Left ventricle myocardium inferior (tissue), 1 donor: ENCODE results near the gene SH2D3A. TPM values are rescaled to one million over a fixed set of nuclear protein-coding genes. Genes with fewer than 3 reads are reported as not detected.

Source experiments
- DNase-seq: peaks from one replicate; pipeline ENCODE4 v3.0.0-alpha.2; 2020
- H3K27ac ChIP-seq: fragments of 200-600 bp; replicated peaks from 2 replicates; pipeline ENCODE4 v1.8.0; 2021
- H3K27me3 ChIP-seq: fragments of 200-600 bp; 2 replicates; pipeline ENCODE4 v1.8.0; 2021; ENCODE audit warnings: low read depth
- H3K36me3 ChIP-seq: fragments of 200-600 bp; 2 replicates; pipeline ENCODE4 v1.8.0; 2021
- H3K4me1 ChIP-seq: fragments of 200-600 bp; 2 replicates; pipeline ENCODE4 v1.8.0; 2021
- H3K4me3 ChIP-seq: fragments of 200-600 bp; 2 replicates; pipeline ENCODE4 v1.8.0; 2021; ENCODE audit warnings: mild to moderate bottlenecking, moderate library complexity
- H3K9me3 ChIP-seq: fragments of 200-600 bp; replicated peaks from 2 replicates; pipeline ENCODE4 v1.8.0; 2021
- CTCF ChIP-seq: fragments of 200-600 bp; IDR thresholded peaks from 2 replicates; pipeline ENCODE4 v1.8.0; 2021; ENCODE audit warnings: antibody characterized with exemption, mild to moderate bottlenecking, borderline replicate concordance
- intact Hi-C: fragments of 100-400 bp; cut with micrococcal nuclease; formaldehyde crosslinking; loops from one replicate; pipeline ENCODE4 v1.11.0; 2022
- microRNA-seq: library from miRNA; unstranded; fragments of <30 nt; microRNA quantifications from one replicate; pipeline ENCODE4 v1.2.0, GENCODE V29; 2020
- total RNA-seq: library from RNA; stranded (reverse); fragmentation: NEBNext Ultra II Directional; extraction: Animal tissue kit (Norgen Biotek cat#: 25700); gene quantifications from one replicate; pipeline ENCODE4 v1.2.1, GENCODE V29; 2021
- donor health status: DM: no; HTN: yes; CAD: no; lungs with severe emphysema.

Gene SH2D3A
- total RNA-seq, 1 donor from 2014 or later: 0.14 TPM

GRCh38 chr19:6705931-6706632 is 61.2 kb downstream of the SH2D3A start:
- no peak for TF ChIP-seq CTCF
- Histone ChIP-seq H3K27ac (no peak overlapping the region), H3K27me3 (peaks cover 69% of the 10 kb centered on the region), H3K36me3 (peaks cover 4% of the 10 kb centered on the region), H3K9me3 (no peaks in the 10 kb centered on the region), H3K4me1 (no peaks in the 10 kb centered on the region), H3K4me3 (no peak overlapping the region)
- intact Hi-C loops: no loop called here
- DNase-seq: no peak

Small RNA genes within 50 kb of the gene (microRNA-seq; reads per million reads assigned to microRNA genes)
- gene MIR6791: not detected

Other genes with a start within 250 kb of the SH2D3A start
- gene TNFSF9, start 236.4 kb downstream of the SH2D3A start, total RNA-seq: 0.38 TPM
- not detected for gene CD70, start 176.3 kb downstream of the SH2D3A start, total RNA-seq
- 0.30 TPM for gene TNFSF14, start 97.3 kb downstream of the SH2D3A start, total RNA-seq
- gene C3, start 46.8 kb downstream of the SH2D3A start, total RNA-seq: 133 TPM
- 22.4 TPM for gene GPR108, start 29.9 kb downstream of the SH2D3A start, total RNA-seq
- 133 TPM for gene TRIP10, start 27.8 kb downstream of the SH2D3A start, total RNA-seq
- gene VAV1, start 5.3 kb upstream of the SH2D3A start, total RNA-seq: 1.8 TPM
- gene ADGRE1, start 120.1 kb upstream of the SH2D3A start, total RNA-seq: not detected